ENCODE data around the gene CES1. TPM values are rescaled to one million over a fixed set of nuclear protein-coding genes. Genes with fewer than 3 reads are reported as not detected.
"Not testable (repeated sequence)": the region's sequence is repeated elsewhere in the genome, so short reads cannot be mapped to it uniquely, and the experiment has no call there.

Gene CES1
- total RNA-seq, 2 experiments from 2014 or later = not detected

GRCh38 chr16:55834049-55834448 lies 1.2 kb upstream of the CES1 start:
- H3K36me3 Mint-ChIP-seq (ENCODE audit: low read depth) = no peaks in the 10 kb centered on the region
- no peak for TF ChIP-seq CTCF (IDR thresholded peaks at IDR 0.05)
- intact Hi-C loops (cut with micrococcal nuclease) = no loop called here
- H3K9me3 Mint-ChIP-seq = no peaks in the 10 kb centered on the region
- ChIA-PET CTCF (no interaction called here), POLR2A (no interaction called here)
- H3K4me3 Mint-ChIP-seq = no peak overlapping the region
- peaks cover 4% of the 10 kb centered on the region for H3K27me3 Mint-ChIP-seq
- ATAC-seq = no peak
- DNase-seq = no peak
- H3K4me1 Mint-ChIP-seq (ENCODE audit: low read depth) = no peaks in the 10 kb centered on the region
- no peak overlapping the region for H3K27ac Mint-ChIP-seq

GRCh38 chr16:55832425-55832772 lies 497 bp downstream of the CES1 start:
- H3K27me3 Mint-ChIP-seq = peaks cover 3% of the 10 kb centered on the region
- no peak for TF ChIP-seq CTCF (IDR thresholded peaks at IDR 0.05)
- ATAC-seq (no peak), DNase-seq (no peak)
- no peaks in the 10 kb centered on the region for H3K4me1 Mint-ChIP-seq (ENCODE audit: low read depth)
- no peaks in the 10 kb centered on the region for H3K9me3 Mint-ChIP-seq
- CTCF ChIA-PET = no interaction called here
- POLR2A ChIA-PET = no interaction called here
- no peaks in the 10 kb centered on the region for H3K36me3 Mint-ChIP-seq (ENCODE audit: low read depth)
- intact Hi-C loops (cut with micrococcal nuclease) = no loop called here
- H3K27ac Mint-ChIP-seq = no peak overlapping the region
- no peak overlapping the region for H3K4me3 Mint-ChIP-seq

- Mint-ChIP-seq H3K27me3 (peaks cover 3% of the 10 kb centered on the region), H3K27ac (no peak overlapping the region), H3K36me3 (ENCODE audit: low read depth) (no peaks in the 10 kb centered on the region), H3K4me1 (ENCODE audit: low read depth) (no peaks in the 10 kb centered on the region), H3K4me3 (no peak overlapping the region), H3K9me3 (no peaks in the 10 kb centered on the region)
- TF ChIP-seq CTCF (IDR thresholded peaks at IDR 0.05) = no peak
- ChIA-PET CTCF (no interaction called here), POLR2A (no interaction called here)
- ATAC-seq = no peak
- intact Hi-C loops (cut with micrococcal nuclease) = no loop called here
- no peak for DNase-seq
Measured at GRCh38 chr16:55830658-55831294, 2.1 kb downstream of the CES1 start.

- not testable (repeated sequence) for H3K27me3 Mint-ChIP-seq
Measured at GRCh38 chr16:55829232-55829631, 3.7 kb downstream of the CES1 start.

GRCh38 chr16:55828680-55829079 lies 4.2 kb downstream of the CES1 start:
- ATAC-seq (no peak), DNase-seq (no peak)
- ChIA-PET CTCF (no interaction called here), POLR2A (no interaction called here)
- Mint-ChIP-seq H3K36me3 (ENCODE audit: low read depth) (no peaks in the 10 kb centered on the region), H3K4me1 (ENCODE audit: low read depth) (no peaks in the 10 kb centered on the region), H3K4me3 (no peak overlapping the region), H3K27me3 (peaks cover 3% of the 10 kb centered on the region), H3K9me3 (no peaks in the 10 kb centered on the region), H3K27ac (no peak overlapping the region)
- intact Hi-C loops (cut with micrococcal nuclease) = no loop called here
- no peak for TF ChIP-seq CTCF (IDR thresholded peaks at IDR 0.05)

More at GRCh38 chr16:55829232-55829631, 3.7 kb downstream of the CES1 start:
- CTCF ChIA-PET; H3K36me3 Mint-ChIP-seq (ENCODE audit: low read depth); ATAC-seq; H3K4me1 Mint-ChIP-seq (ENCODE audit: low read depth); H3K4me3 Mint-ChIP-seq; DNase-seq; H3K9me3 Mint-ChIP-seq; POLR2A ChIA-PET; intact Hi-C loops (cut with micrococcal nuclease); H3K27ac Mint-ChIP-seq: not testable (repeated sequence)
